GM19395 (cell line): ENCODE measurements around the gene C1QTNF6.
"Not testable (repeated sequence)": the region's sequence is repeated elsewhere in the genome, so short reads cannot be mapped to it uniquely, and the experiment has no call there.

ENCODE experiments used
- ATAC-seq: cut with Tn5 transposase; IDR thresholded peaks from one replicate; pipeline ENCODE4 v1.9.1; 2021; ENCODE audit warnings: mild to moderate bottlenecking, moderate library complexity; ENCODE audit not compliant: unreplicated experiment

Gene C1QTNF6

GRCh38 chr22:37187891-37188761 is at the start of gene C1QTNF6:
Gene C1QTNF6 (minus strand): TSS chr22:37188247. CDS start chr22:37188213, 34 bp downstream.
- ATAC-seq = no peak

DNA sequence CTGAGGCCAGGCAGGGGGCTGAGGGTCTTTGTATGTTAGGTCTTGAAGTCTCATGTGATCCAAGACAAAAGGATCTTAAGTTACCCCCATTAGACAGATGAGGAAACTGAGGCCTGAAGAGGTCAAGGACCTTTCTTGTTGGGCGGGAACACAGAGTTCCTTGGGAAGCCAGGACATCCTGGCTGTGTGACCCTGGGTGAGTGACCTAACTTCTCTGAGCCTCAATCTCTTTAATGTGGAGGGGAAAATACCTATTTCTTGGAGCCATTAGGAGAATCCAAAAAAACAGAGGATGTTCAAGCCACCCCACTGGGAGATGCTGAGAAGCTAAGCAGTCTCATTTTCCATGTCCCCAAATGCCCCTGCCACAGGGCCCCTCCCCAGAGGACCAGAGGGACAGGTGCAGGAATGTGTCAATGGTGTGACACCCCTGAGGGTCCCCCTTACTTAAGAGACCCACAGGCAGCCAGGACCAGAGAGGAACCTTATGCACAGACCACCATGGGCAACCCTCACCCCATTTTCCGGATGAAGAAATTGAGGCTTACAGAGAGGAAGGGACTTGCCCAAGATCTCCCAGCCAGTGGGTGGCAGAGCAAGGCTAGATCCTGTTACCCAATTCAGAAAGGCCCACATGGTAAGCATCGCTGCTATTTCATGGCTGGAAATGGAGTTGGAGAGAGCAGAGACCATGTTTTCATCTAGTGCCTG is 48.0 kb upstream of the C1QTNF6 start:
- ATAC-seq = no peak

- no peak for ATAC-seq
Measured at GRCh38 chr22:37234736-37235711, 47.0 kb upstream of the C1QTNF6 start.

DNA sequence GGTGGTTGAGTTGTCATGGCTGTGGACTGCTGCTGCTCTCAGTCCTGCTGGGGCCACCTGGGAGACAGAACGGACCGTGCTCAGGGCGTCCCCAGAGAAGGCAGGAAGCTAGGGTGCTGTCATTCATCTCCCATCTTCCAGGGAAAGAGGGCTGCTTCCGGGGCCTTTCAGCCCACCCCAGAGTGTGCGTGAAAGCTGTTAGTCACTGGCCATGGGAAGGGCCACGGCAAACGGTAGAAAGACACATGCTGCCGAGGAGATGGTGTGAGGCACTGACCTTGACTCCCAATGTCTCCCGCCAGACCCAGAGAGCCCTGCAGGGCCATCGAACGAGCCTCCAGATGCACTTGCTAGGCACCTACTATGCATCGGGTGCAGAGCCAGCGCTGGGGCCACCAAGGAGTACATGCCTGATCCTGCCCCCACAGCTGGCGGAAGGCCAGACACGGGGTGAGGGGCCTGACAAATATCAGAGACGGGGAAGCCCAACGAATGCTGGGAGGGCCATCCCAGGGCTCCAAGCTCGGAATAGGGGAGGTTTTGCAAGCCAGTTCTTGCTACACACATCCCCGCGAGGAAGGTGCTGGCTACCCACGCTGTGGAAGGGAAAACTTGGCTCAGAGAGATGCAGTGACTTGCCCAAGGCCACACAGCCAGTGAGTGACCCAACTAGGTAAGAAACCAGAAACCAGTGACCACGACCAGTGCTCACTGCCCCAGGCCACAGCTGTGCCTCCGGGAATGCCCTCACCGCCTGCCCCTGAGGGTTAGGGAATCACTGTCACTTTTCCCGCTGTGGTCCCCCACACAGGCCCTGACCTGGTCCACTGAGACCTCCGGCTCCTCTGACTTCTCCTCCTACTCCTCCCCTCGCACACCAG is 45.9 kb upstream of the C1QTNF6 start:
- ATAC-seq = no peak

- not testable (repeated sequence) for ATAC-seq
Measured at GRCh38 chr22:37233371-37233750, 45.3 kb upstream of the C1QTNF6 start.

DNA sequence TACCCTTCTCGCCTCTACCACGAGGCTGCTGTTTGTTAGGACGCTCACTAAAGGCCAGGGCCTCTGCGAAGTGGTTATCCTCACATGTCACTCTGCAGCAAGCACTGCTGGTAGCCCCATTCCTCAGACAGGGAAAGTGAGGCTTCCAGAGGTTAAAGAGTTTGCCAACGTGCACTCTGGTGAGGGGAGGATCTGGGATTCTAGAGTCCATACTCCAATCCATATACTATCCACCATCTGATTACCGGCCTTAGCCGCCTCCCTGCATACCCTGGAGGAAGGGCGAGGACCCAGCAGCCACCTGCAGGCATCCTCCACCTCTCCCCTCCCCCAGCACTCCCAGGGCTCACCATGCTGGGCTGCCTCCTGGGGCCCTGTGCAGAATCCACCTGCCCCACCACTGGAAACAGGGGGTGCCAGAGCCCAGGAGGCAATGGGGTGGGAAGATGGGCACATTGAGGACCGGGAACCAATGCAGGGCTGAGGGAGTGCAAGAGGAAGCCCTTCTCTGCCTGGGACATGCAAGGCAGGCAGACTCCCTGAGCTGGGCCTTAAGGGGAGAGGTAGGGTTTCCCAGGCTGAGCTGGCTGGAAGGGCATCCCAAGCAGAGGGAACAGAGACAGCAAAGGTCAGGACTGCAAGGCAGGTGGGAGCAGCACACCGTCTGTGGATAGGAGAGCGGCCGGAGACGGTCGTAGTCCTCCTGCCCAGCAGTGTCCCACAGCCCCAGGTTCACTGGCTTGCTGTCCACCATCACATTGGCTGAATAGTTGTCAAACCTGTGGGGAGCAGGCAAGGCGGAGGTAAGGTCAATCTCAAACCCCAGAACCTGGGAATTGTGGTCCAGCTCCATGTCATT is 44.3 kb upstream of the C1QTNF6 start:
- no peak for ATAC-seq

DNA sequence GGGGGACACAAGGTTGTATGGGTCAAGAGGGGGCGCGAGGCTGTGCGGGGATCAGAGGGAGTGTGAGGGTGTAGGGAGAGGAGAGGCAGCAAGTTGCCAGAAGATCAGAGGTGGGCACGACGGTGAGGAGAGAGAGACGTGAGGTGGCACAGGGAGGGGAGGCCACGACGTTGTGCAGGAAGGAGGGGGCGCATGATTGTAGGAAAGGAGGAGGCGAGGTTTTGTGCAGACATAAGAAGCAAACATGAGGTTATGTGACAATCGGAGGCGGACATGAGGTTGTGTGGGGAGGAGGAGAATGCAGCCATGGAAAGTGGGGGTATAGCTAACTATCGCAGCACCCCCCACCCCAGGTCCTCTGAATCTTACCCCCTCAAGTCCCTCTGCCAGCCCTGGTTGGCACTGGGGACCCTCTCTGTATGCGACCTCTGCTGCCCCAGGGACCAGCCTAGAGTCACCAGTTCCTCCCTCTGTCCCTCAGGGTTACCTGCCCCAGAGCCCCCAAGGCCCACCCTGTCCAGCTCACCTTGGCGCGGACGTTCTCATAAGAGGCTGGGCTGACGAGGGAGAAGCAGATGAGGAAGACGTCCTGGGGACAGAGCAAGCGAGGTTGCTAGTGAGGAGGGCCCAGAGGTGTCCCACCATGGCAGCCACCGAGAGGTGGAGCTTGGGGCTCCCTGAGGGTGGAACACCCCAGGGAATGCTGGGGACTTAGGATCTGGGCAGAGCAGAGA is 43.5 kb upstream of the C1QTNF6 start:
- no peak for ATAC-seq

- no peak for ATAC-seq
Measured at GRCh38 chr22:37230673-37231405, 42.8 kb upstream of the C1QTNF6 start.

- ATAC-seq = no peak
Measured at GRCh38 chr22:37229805-37230672, 42.0 kb upstream of the C1QTNF6 start.

- ATAC-seq = no peak
Measured at GRCh38 chr22:37229012-37229804, 41.2 kb upstream of the C1QTNF6 start.

DNA sequence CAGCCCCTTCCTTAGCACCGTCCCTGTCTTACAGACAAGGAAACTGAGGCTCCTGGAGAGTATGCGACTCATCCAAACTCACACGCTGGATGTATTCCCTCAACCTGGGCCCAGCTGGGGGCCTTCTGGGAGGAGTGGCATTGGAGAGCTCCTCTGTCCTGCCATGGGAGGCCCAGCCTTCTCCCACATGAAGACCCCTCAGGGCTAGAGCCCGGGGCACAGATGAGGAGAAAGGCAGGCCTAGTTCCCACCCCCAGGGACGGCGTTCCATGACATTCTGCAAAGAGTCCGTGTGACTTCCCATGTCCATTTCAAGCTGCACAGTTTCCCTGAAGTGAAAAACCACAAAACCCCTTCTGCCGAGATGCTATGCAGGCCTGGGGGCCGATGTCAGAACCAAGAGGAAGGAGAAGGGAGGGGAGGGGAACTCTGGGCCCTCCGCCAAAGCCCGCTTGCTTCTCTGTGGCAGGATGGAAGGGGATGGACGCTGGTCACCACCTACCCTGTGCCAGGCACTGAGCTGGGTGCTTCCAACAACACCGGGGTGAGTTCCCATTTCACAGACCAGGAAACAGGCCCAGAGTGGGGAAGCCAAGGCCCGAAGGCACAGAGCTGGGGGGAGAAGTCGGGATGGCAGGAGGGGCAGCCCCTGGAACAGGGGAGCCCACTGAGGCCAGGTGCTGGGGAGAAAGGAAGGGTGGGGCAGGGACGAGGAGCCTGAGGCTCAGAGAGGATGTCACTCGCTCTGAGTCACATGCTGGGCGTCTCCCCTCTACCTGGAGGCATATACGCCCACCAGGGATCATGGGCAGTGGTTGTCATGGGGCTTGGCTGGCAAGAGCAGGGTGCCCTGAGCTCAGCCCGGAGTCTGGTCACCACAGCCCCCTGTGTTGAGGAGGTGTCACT is 40.3 kb upstream of the C1QTNF6 start:
- no peak for ATAC-seq

- ATAC-seq = no peak
Measured at GRCh38 chr22:37226514-37226913, 38.5 kb upstream of the C1QTNF6 start.

GRCh38 chr22:37226087-37226486 is 38.0 kb upstream of the C1QTNF6 start:
- no peak for ATAC-seq

GRCh38 chr22:37225481-37225880 is 37.4 kb upstream of the C1QTNF6 start:
- ATAC-seq = no peak
